Erythroblast (primary cell): ENCODE data around the gene SBK1.

Experiments
- GATA1 ChIP-seq: IDR thresholded peaks from 2 replicates; pipeline ENCODE4 v1.6.1; 2011; ENCODE audit warnings: low read depth, mild to moderate bottlenecking, control low read depth, low read length, moderate library complexity
- POLR2A ChIP-seq: IDR thresholded peaks from 2 replicates; pipeline ENCODE4 v1.6.1; 2011; ENCODE audit warnings: mild to moderate bottlenecking, low read length

DNA sequence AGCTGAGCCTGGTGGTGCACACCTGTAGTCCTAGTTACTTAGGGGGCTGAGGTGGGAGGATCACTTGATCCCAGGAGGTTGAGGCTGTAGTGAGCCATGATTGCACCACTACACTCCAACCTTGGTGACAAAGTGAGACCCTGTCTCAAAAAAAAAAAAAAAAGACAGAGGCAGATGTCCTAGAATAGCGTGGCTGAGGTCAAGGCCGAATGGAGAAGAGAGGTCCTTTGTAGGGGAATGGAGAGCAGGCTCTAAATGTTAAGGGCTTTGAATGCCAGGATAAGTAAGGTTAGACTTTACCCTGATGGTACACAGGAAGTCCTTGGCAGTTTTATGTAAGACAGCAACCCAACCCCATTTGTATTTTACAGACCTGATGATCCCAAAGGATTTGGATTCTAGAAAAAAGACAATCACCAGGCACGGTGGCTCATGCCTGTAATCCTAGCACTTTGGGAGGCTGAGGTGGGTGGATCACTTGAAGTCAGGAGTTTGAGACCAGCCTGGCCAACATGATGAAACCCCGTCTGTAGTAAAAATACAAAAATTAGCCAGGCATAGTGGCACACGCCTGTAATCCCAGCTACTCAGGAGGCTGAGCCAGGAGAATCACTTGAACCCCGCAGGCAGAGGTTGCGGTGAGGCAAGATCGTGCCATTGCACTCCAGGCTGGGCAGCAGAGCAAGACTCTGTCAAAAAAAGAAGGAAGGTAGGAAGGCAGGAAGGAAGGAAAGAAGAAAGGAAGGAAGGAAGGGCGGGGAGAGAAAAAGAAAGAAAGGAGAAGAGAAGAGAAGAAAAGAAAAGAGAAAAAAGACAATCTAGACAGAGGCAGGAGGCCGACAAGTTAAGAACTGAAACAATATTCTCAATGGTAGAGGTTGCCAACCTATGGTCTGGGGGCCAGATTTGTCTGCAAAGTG lies 2.1 kb upstream of the SBK1 start:
- TF ChIP-seq POLR2A (no peak), GATA1 (no peak)
